Panc1 (cell line): ENCODE data around the gene TANGO2. TPM values are rescaled to one million over a fixed set of nuclear protein-coding genes. Genes with fewer than 3 reads are reported as not detected.

Source experiments
- ATAC-seq: fragments of 200-7000 bp; cut with Tn5 transposase; 2 replicates; pipeline ENCODE4 v1.9.1; 2020; ENCODE audit warnings: mild to moderate bottlenecking, moderate library complexity
- BruUV-seq: library from RNA; stranded (reverse); fragments of 400-500 nt; replicated peaks from 2 replicates; lab custom pipeline; 2021; lab: Mats Ljungman, UMichigan
- CTCF ChIA-PET: fragments of 300-600 bp; sonication (Branson Sonifier 250); formaldehyde crosslinking; loops from one replicate; lab custom pipeline; 2022; ENCODE audit warnings: antibody characterized with exemption; lab: Charles Lee
- POLR2A ChIA-PET: fragments of 300-600 bp; sonication (Branson Sonifier 250); formaldehyde crosslinking; loops from one replicate; lab custom pipeline; 2022; ENCODE audit warnings: antibody characterized with exemption; lab: Charles Lee
- DNase-seq: peaks from one replicate; pipeline ENCODE4 v3.0.0-alpha.2; 2010; ENCODE audit warnings: low read depth, low spot score
- H3K27ac ChIP-seq: 2 replicates; pipeline ENCODE4 v1.5.1; 2011; ENCODE audit warnings: mild to moderate bottlenecking, low read length, inconsistent platforms
- H3K27me3 ChIP-seq: fragments of 200-500 bp; sonication (Bioruptor generic); 2 replicates; pipeline ENCODE4 v1.6.0; 2014; ENCODE audit warnings: low read length, inconsistent platforms; ENCODE audit not compliant: control insufficient read depth, insufficient read depth
- H3K36me3 ChIP-seq: fragments of 200-500 bp; sonication (Bioruptor generic); 2 replicates; pipeline ENCODE4 v1.5.1; 2014; ENCODE audit warnings: inconsistent platforms, mild to moderate bottlenecking, low read length, moderate library complexity; ENCODE audit not compliant: control insufficient read depth, insufficient read depth
- H3K4me1 ChIP-seq: 2 replicates; pipeline ENCODE4 v1.5.1; 2011; ENCODE audit warnings: inconsistent platforms, mild to moderate bottlenecking, low read length, moderate library complexity; ENCODE audit not compliant: control insufficient read depth, insufficient read depth
- H3K4me3 ChIP-seq, 2 experiments: 2 replicates each; pipeline ENCODE4 v1.5.1; 2011 to 2012; ENCODE audit warnings: low read depth in 2 of 2, low read length in 2 of 2, mild to moderate bottlenecking in 2 of 2, inconsistent platforms in 1 of 2, moderate library complexity in 1 of 2
- H3K9me3 ChIP-seq: fragments of 200-500 bp; sonication (Bioruptor generic); 2 replicates; pipeline ENCODE4 v1.5.1; 2014; ENCODE audit warnings: low read depth, mild to moderate bottlenecking, inconsistent platforms, low read length, moderate library complexity; ENCODE audit not compliant: control insufficient read depth, insufficient read depth
- CTCF ChIP-seq: fragments of 450-650 bp; IDR thresholded peaks from 2 replicates; pipeline ENCODE4 v1.5.1; 2017; ENCODE audit warnings: mild to moderate bottlenecking
- POLR2AphosphoS5 ChIP-seq: IDR thresholded peaks from 2 replicates; pipeline ENCODE4 v1.6.1; 2012; ENCODE audit warnings: mild to moderate bottlenecking, low read depth, low read length, moderate library complexity
- REST ChIP-seq, 2 experiments: IDR thresholded peaks; 2 replicates each; pipeline ENCODE4 v1.6.1; 2011 to 2012; ENCODE audit warnings: low read depth in 2 of 2, control low read depth in 1 of 2, low read length in 1 of 2, mild to moderate bottlenecking in 1 of 2, moderate library complexity in 1 of 2; ENCODE audit not compliant: insufficient read depth in 1 of 2
- SIN3A ChIP-seq: IDR thresholded peaks from 2 replicates; pipeline ENCODE4 v1.6.1; 2012; ENCODE audit warnings: low read depth, mild to moderate bottlenecking, low read length, moderate library complexity, borderline replicate concordance; ENCODE audit not compliant: insufficient read depth
- TCF7L2 ChIP-seq: IDR thresholded peaks from 2 replicates; pipeline ENCODE4 v1.6.1; 2011; ENCODE audit warnings: mild to moderate bottlenecking, low read depth, low read length, inconsistent platforms
- in situ Hi-C: cut with HindIII; loops from 2 replicates; pipeline ENCODE4 v1.10.0; 2016; ENCODE audit warnings: low sequenced_read_pairs, low pct_unique_long_range_greater_than_20kb
- intact Hi-C: fragments of 100-400 bp; cut with micrococcal nuclease; formaldehyde crosslinking; loops from one replicate; pipeline ENCODE4 v1.10.0; 2022; ENCODE audit not compliant: unreplicated experiment
- total RNA-seq: library from RNA; stranded (reverse); gene quantifications from one replicate; pipeline ENCODE4 v1.2.1, GENCODE V29; 2021; ENCODE audit not compliant: unreplicated experiment

TANGO2 gene
- total RNA-seq, 1 experiment from 2014 or later, result 32.2 TPM

GRCh38 chr22:20062043-20062765, 41.3 kb downstream of the TANGO2 start:
- TF ChIP-seq TCF7L2 (no peak), POLR2AphosphoS5 (no peak), CTCF (no peak), REST (IDR thresholded peaks at IDR 0.05; ENCODE audit: insufficient read depth in 1 of 2, low read depth in 2 of 2, low read length in 1 of 2) (no peak), SIN3A (no peak)
- H3K36me3 ChIP-seq, result no peaks in the 10 kb centered on the region
- no peak overlapping the region for H3K27ac ChIP-seq
- DNase-seq, result no peak
- no peak overlapping the region for H3K4me3 ChIP-seq
- no peaks in the 10 kb centered on the region for H3K4me1 ChIP-seq
- H3K9me3 ChIP-seq, result no peaks in the 10 kb centered on the region
- no peak for ATAC-seq
- intact Hi-C loops (no loop called here), in situ Hi-C loops (no loop called here)
- POLR2A ChIA-PET, result no interaction called here
- no TSS peak for BruUV-seq
- CTCF ChIA-PET, result no interaction called here
- no peaks in the 10 kb centered on the region for H3K27me3 ChIP-seq

- BruUV-seq, result no TSS peak
- Histone ChIP-seq H3K4me1 (no peaks in the 10 kb centered on the region), H3K4me3 (no peak overlapping the region), H3K27me3 (no peaks in the 10 kb centered on the region), H3K36me3 (no peaks in the 10 kb centered on the region), H3K27ac (no peak overlapping the region), H3K9me3 (no peaks in the 10 kb centered on the region)
- intact Hi-C loops, result no loop called here
- DNase-seq, result no peak
- ATAC-seq, result no peak
- ChIA-PET CTCF (no interaction called here), POLR2A (no interaction called here)
- TF ChIP-seq SIN3A (no peak), TCF7L2 (no peak), REST (IDR thresholded peaks at IDR 0.05; ENCODE audit: insufficient read depth in 1 of 2, low read depth in 2 of 2, low read length in 1 of 2) (no peak), POLR2AphosphoS5 (no peak), CTCF (no peak)
- in situ Hi-C loops, result no loop called here
Observed at GRCh38 chr22:20062766-20063083, 41.8 kb downstream of the TANGO2 start.
